ENCODE data around the gene ZAP70. TPM values are rescaled to one million over a fixed set of nuclear protein-coding genes. Genes with fewer than 3 reads are reported as not detected.
"Not testable (repeated sequence)": the region's sequence is repeated elsewhere in the genome, so short reads cannot be mapped to it uniquely, and the experiment has no call there.

The ZAP70 gene
- total RNA-seq, 2 experiments from 2014 or later, result 218 TPM

GRCh38 chr2:97669448-97669847, 43.9 kb upstream of the ZAP70 start, which contains the start of gene C2orf92:
TSS of gene C2orf92 (plus strand) at chr2:97669713. CDS start at chr2:97669789, 76 bp downstream.
- ATAC-seq, result no peak
- no peaks in the 10 kb centered on the region for H3K27me3 Mint-ChIP-seq
- H3K9me3 Mint-ChIP-seq, result no peaks in the 10 kb centered on the region
- intact Hi-C loops (cut with micrococcal nuclease), result no loop called here
- H3K27ac Mint-ChIP-seq, result no peak within 1 kb of the TSS
- ChIA-PET POLR2A (interaction anchor here (1.6 kb wide), 1 partner anchor 9 kb away, joined by 6 read pairs; no protein-coding TSS in a partner anchor), CTCF (no interaction called here)
- no peak for TF ChIP-seq CTCF (IDR thresholded peaks at IDR 0.05)
- no peak within 1 kb of the TSS for H3K4me3 Mint-ChIP-seq
- H3K4me1 Mint-ChIP-seq (ENCODE audit: low read depth), result peaks cover 24% of the 10 kb centered on the region
- DNase-seq, result no peak
- peaks cover 5% of the 10 kb centered on the region for H3K36me3 Mint-ChIP-seq (ENCODE audit: low read depth)

DNA sequence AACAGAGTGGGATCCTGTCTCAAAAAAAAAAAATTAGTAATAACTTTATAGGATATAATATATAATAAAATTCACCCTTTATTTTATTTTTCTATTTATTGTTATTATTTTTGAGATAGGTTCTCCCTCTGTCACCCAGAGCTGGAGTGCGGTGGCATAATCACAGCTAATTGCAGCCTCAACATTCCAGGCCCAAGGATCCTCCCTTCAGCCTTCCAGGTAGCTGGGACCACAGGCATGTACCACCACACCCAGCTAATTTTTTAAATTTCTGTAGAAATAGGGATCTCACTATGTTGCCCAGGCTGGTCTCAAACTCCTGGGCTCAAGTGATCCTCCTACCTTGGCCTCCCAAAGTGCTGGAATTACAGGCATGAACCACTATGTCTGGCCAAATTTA, 42.9 kb upstream of the ZAP70 start:
- Mint-ChIP-seq H3K27me3 (no peaks in the 10 kb centered on the region), H3K27ac (no peak overlapping the region), H3K9me3 (no peaks in the 10 kb centered on the region), H3K36me3 (ENCODE audit: low read depth) (peaks cover 5% of the 10 kb centered on the region), H3K4me3 (no peak overlapping the region), H3K4me1 (ENCODE audit: low read depth) (peaks cover 23% of the 10 kb centered on the region)
- POLR2A ChIA-PET, result interaction anchor here (1.6 kb wide), 1 partner anchor 10 kb away, joined by 6 read pairs; no protein-coding TSS in a partner anchor
- DNase-seq (no peak), ATAC-seq (no peak)
- CTCF ChIA-PET, result no interaction called here
- intact Hi-C loops (cut with micrococcal nuclease), result no loop called here
- no peak for TF ChIP-seq CTCF (IDR thresholded peaks at IDR 0.05)

DNA sequence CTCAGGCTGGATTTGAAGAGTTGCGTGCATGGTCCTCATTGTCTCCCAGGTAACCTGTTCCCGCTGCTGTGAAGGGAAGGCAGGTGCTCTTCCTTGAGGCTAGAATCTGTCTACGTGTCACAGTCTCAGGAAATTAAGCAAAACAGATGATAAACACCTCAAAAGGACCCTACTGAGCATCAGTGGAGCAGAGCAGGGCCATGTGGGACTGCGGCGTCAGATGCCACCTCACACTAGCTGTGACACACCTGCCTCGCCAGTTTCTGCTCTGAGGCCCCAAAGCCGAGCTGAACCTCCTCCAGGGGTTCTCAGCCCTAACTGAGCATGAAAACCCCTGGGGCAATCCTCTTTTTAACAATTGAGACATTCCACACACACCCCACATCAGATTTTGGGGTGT, 41.9 kb upstream of the ZAP70 start:
- H3K36me3 Mint-ChIP-seq (ENCODE audit: low read depth), result peaks cover 5% of the 10 kb centered on the region
- no peak for TF ChIP-seq CTCF (IDR thresholded peaks at IDR 0.05)
- ChIA-PET CTCF (no interaction called here), POLR2A (no interaction called here)
- ATAC-seq (no peak), DNase-seq (no peak)
- no peaks in the 10 kb centered on the region for H3K27me3 Mint-ChIP-seq
- peaks cover 25% of the 10 kb centered on the region for H3K4me1 Mint-ChIP-seq (ENCODE audit: low read depth)
- intact Hi-C loops (cut with micrococcal nuclease), result no loop called here
- no peak overlapping the region for H3K4me3 Mint-ChIP-seq
- no peaks in the 10 kb centered on the region for H3K9me3 Mint-ChIP-seq
- no peak overlapping the region for H3K27ac Mint-ChIP-seq

- H3K27me3 Mint-ChIP-seq; H3K9me3 Mint-ChIP-seq; intact Hi-C loops (cut with micrococcal nuclease); H3K36me3 Mint-ChIP-seq (ENCODE audit: low read depth); DNase-seq; H3K4me3 Mint-ChIP-seq; ATAC-seq: not testable (repeated sequence)
- Mint-ChIP-seq H3K4me1 (ENCODE audit: low read depth) (peaks cover 31% of the 10 kb centered on the region), H3K27ac (peak overlapping the region; percentile 88)
- POLR2A ChIA-PET, result interaction anchor here (0.7 to 1.7 kb wide), 4 partner anchors 16 to 40 kb away, joined by 3 to 6 read pairs (median 3); partner anchors contain the start of gene COX5B
- CTCF ChIA-PET, result interaction anchor here (1.3 to 1.7 kb wide), 5 partner anchors 9 to 82 kb away, joined by 3 to 9 read pairs (median 8); partner anchors contain the start of genes ACTR1B and COX5B
These were observed 40.7 kb upstream of the ZAP70 start for GRCh38 chr2:97672606-97673140.

- H3K9me3 Mint-ChIP-seq, result no peaks in the 10 kb centered on the region
- ATAC-seq (peak; percentile 76), DNase-seq (peak; percentile 76)
- H3K4me3 Mint-ChIP-seq, result peak overlapping the region; percentile 6
- H3K27ac Mint-ChIP-seq, result peak overlapping the region; percentile 88
- no peak for TF ChIP-seq CTCF (IDR thresholded peaks at IDR 0.05)
- peaks cover 2% of the 10 kb centered on the region for H3K36me3 Mint-ChIP-seq (ENCODE audit: low read depth)
- H3K4me1 Mint-ChIP-seq (ENCODE audit: low read depth), result peaks cover 31% of the 10 kb centered on the region
- ChIA-PET CTCF (interaction anchor here (1.0 to 1.7 kb wide), 6 partner anchors 9 to 82 kb away, joined by 3 to 9 read pairs (median 8); partner anchors contain the start of genes ACTR1B and COX5B), POLR2A (interaction anchor here (0.7 to 1.7 kb wide), 6 partner anchors 9 to 39 kb away, joined by 3 to 7 read pairs (median 3); partner anchors contain the start of gene COX5B)
- intact Hi-C loops (cut with micrococcal nuclease), result no loop called here
- H3K27me3 Mint-ChIP-seq, result peaks cover 1% of the 10 kb centered on the region
These were observed 40.0 kb upstream of the ZAP70 start for GRCh38 chr2:97673182-97673914.

Measured in activated CD8-positive, alpha-beta T cell treated with anti-CD3 and anti-CD28 coated beads for 36 hours (primary cell).